Jurkat, Clone E6-1 (cell line): ENCODE measurements around the gene BAIAP2.

Experiments
- DNase-seq: peaks from one replicate; pipeline ENCODE4 v3.0.0-alpha.2; 2011; ENCODE audit warnings: low read depth, low spot score
- H3K4me3 ChIP-seq: 2 replicates; pipeline ENCODE4 v1.5.1; 2011; ENCODE audit warnings: mild to moderate bottlenecking, low read length, control low read depth, moderate library complexity

BAIAP2 gene

DNA sequence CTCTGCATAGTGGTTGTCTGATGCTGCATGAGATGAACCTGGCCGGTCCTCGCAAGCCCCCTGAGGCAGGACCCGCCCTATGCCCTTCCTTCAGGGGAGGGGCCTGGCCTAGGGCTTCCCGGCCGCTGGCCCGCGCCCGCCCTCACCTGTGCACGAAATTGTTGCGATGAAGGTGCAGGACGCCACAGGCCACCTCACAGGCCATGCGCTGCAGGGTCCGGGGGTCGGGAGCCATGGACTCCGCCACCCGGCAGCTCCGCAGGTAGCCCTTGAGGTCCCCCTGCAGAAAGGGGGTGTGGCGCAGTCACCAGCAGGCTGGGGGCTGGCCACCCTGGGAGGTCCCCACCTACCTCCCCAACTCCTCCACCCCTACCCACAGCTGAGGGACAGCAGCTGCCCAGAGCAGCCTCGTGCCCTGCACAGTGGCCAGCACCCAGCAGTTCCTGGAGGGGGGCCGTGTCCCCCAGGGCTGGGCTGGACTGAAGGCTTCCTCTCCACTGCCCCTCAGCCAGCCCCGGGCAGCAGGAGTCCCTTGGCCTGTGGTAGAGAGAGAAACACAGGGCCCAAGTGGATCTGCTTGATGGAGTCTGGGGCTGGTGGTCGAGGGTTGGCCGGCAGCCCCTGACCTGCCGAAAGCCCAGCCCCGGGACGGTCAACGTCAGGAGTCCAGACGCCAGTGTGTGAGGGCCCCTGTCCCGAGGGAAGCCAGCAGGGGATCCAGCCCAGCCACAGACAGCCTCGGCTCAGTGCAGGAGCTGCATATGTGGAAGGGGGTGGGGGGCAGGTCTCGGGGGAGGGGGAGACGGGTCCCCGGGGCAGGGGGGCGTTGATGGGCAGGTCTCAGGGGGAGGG, 91.6 kb downstream of the BAIAP2 start:
- no peak overlapping the region for H3K4me3 ChIP-seq
- no peak for DNase-seq

DNA sequence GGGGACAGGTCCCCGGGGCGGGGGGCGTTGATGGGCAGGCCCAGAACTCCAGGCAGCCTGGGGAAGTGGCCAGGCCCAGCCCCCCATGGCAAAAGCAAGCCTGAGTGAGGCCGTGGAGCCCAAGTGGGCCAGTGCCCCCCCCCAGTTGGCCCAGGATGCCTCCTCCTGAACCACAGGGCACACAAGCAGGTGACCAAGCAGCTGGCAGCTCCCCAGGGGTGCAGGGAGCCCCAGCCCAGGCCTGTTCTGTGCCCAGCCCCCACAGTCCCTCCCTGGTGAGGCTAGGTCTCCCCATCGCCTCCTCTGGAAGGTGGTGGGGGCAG, 92.1 kb downstream of the BAIAP2 start:
- no peak overlapping the region for H3K4me3 ChIP-seq
- no peak for DNase-seq

DNA sequence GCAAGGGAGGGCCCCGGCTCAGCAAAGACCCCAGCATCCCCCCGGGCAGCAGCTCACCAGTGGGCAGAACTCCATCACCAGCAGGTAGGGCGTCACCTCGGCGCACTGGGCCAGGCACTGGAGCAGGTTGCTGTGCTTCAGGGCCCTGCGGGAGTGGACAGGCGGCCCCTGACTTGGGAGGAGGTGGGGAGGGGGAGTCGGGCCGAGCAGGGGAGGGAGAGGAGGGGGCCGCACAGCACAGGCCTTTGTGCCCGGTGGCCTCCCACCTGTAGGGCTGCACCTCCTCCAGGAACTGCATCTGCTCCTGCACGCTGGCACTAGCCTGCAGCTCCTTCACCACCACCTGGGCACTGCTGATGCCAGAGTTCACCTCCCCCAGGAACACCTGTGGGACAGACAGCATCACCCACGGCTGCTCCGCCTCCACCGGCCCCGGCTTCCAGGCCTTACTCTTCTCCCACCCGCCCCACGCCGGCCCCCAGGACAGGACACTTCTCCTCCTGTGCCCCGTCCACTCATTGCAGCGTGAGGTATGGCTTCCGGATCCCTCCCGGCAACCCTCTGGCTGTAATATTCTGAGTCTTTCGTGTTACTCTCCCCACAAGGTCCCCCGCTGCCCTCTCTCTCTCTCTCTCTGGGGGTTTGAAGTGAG, 92.7 kb downstream of the BAIAP2 start:
- no peak for DNase-seq

DNA sequence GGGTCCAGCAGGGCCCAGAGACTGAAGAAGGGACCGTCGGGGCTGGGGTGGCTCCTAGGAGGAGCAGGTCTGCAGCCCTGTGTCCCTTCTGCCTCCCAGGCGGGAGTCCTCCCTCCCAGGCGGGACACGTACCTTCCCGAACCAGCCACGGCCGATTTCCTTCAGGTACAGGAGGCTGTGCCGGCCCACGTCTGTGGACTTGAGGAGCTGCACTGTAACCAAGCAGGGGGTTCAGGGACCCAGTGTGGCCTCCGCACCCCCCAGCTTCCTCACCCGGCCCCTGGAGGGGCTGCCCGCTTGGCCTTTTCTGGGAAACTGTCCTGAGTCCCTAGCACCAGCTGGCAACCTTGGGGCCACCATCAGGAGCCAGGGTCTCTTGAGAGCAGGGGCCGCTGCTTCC, 93.4 kb downstream of the BAIAP2 start:
- no peak for DNase-seq
- H3K4me3 ChIP-seq: no peak overlapping the region

More for the DNA sequence above, 92.7 kb downstream of the BAIAP2 start:
- H3K4me3 ChIP-seq: no peak overlapping the region

DNA sequence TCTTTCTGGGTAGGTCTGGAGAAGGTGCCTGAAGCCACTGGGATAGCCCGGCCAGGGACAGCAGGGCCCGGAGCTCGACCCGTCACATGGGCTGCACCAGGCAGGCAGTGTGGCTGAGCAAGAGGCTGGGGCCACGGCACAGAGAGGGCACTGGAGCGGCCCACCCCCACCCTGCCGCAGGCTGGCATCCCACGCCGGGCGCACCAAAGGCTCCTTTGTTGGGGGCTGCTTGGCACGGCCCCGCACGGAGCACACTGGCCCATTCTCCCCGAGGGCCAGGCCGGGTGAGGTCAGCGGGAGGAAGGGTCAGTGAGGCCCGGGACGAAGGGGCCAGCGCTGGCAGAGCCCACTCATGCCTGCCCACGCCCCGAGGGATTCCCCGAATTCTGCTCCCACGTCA, 93.8 kb downstream of the BAIAP2 start:
- H3K4me3 ChIP-seq: no peak overlapping the region
- DNase-seq: no peak

DNA sequence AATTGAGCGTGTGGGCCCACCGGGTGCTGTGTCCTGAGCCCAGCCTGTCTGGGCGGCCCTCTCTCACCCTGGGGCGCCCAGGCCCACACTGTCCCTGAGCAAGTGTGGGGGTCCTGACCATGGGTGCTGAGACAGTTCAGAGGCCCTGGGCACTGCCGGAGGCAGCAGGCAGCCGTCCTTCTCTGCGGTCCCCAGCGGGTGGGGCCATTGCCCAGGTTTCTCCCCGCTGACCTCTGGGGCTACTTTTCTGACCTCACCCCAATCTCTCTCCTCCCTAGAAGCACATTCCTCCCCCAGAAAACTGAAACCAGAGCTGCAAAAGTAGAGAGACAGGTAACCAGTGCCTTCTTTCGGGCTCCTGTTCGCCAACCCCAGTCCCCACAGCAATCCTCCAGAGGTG, 94.3 kb downstream of the BAIAP2 start:
- no peak overlapping the region for H3K4me3 ChIP-seq
- no peak for DNase-seq

DNA sequence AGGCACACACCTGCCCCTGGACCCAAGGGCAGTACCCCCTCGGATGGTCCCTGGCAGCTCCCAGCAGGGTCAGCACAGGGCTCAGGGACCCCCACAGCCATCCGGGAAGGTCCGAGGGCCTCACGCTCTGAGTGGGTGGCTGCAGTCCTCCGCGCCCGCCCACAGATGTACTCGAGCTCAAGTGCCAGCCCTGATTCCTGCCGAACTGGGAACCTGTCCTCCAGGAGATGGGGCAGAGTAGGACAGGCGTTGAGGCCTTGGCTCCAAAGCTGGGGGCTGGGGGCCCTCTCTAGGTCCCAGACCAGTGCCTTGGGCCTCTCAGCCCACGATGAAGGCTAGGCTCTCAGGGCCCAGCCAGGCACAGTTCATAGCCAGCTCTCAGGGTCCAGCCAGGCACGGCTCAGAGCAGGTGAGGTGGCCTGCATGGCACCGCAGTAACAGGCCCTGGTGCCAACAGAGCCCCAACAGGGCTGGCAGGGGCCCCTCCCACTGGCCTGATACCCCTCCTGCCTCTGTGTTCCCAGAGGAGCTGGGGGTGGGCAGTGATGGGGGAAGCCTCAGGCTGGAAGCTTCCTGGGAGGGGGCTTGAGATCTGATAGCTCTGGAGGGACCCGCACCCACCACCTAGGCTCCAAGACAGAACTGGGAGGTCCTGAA, 94.9 kb downstream of the BAIAP2 start:
- H3K4me3 ChIP-seq: no peak overlapping the region
- no peak for DNase-seq

DNA sequence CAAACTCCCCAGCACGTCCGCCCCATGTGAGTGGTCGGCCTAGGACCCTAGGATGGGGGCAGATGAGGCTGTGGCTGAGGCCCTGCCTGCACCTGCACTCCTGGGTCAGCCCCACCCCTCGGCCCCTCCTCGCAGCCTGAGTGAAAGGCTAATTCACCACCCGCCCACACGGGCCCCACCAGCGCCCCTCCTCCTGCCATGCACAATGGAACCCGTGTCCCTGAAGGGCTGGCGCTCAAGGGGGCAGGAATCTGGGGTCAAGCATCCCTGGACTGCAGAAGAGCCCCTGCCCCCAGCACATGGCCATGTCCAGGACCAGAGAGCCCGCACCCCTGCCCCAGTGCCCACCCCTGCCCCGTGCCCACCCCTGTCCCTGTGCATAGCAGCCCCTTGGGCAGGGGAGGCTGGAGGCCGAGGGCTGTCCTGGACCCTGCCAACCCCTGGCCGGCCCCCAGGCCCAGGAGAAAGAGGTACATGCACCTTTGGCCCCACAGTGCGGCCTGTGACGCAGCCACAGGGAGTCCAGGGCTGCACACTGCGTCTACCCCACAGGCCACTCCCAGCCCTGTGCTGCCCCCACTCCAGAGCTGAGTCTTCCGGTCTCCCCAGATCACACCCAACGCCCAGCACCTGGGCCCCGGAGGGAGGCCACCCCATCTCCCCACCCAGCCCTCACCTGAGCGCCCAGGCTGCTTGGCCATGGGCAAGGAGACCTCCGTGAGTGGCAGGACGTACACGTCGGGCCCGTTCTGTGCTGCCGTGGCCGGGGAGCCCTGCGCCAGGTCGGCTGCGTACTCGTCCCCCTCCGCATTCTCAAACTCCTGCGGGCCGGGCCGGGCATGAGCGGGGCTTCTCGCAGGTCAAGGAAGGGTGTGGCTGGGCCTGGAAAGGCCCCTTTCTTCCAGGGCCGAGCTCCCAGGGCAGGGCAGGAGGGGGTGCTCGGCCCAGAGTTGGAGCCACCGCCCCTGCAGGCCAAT, 95.7 kb downstream of the BAIAP2 start:
- no peak for DNase-seq
- no peak overlapping the region for H3K4me3 ChIP-seq

DNA sequence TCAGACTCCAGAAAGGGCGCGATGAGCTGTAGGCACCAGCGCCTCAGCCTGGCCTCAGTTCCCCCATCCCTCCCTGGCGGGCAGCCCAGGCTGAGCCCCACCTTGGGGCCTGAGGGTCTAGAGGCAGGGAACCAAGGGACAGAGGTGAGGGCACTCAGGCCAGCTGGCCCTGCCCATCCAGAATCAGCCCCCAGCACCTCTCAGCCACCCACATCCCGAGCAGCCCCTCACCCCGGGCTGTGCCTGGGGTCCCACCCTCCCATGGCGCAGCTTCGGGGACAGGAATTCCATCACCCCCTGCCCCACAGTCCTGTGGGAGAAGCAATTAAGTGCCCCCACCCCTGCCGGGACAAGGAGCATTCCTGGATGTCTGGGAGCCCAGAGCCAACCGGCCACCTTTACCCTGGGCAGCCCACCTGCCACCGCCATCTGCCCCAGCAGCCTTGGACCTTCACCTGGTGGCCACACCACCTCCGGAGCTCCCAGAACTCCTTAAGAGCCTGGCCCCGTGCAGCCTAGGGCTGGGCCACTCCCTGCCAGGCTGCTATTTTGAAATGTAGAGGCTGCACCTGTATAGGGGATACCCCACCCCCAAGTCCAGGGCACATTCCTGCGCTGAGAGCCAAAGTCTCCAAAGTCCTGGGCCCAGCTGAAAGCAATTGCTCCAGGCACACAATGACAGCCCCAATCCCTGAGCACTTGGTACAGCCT, 96.7 kb downstream of the BAIAP2 start:
- no peak for DNase-seq
- H3K4me3 ChIP-seq: no peak overlapping the region

DNA sequence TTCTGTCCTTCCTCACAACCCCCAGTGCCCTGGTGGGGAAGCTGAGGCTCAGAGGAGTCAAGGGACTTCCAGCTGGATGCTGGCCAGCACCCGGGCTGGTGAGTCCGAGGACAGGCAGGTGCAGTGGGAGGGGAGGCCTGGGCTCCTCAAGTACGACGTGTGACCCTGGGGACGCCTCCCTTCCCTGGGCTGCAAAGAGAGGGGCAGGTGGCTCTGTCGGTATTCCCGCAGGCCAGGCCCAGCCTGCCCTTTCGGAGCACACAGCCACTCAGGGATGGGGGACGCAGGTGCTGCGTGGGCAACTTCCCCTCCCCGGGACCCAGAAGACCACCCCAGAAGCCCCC, 97.2 kb downstream of the BAIAP2 start:
- no peak for DNase-seq
- H3K4me3 ChIP-seq: no peak overlapping the region

DNA sequence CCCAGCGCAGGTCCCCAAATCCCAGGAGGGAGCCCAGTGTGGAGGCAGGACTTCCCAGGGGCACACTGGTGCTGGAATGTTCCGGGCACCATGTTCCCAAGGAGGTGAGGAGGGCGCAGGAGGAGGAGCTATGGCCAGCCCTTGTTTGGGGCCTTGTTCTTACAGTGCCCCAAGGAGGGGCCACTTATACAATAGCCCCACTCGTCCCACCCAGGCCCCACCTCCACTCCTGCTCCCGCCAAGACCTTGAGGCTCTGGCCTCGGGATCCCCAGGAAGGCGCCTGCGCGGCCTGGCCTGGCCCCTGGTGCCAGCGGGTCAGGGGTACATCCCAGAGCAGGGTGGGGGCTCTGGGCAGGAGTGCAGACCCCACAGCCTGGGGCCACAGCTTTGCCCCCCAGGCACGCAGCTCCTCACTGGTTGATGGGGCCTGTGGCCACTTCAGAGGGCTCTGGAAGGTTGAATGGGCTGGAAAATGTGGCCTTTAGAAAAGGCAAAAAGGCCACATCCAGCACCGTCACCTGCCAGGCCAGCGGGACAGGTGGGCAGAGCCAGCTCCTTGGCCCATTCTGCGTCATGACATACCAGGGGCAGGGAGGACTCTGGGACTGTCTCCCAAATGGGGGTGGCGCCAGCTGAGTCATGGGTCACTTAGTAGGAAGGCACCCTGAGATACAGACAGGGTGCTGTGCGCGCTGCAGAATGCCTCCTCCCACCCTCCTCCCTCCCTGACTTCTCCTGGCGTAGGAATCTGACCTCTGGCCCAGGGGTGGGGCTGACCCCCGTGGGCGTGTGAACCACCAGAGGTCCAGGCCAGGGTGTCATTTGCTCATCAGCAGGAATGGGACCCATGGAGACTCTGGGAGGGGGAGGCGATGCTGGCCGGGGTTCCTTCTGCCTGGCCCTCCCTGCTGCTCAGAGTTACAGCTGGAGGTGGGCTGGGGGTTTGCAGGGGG, 98.1 kb downstream of the BAIAP2 start:
- no peak overlapping the region for H3K4me3 ChIP-seq
- no peak for DNase-seq

DNA sequence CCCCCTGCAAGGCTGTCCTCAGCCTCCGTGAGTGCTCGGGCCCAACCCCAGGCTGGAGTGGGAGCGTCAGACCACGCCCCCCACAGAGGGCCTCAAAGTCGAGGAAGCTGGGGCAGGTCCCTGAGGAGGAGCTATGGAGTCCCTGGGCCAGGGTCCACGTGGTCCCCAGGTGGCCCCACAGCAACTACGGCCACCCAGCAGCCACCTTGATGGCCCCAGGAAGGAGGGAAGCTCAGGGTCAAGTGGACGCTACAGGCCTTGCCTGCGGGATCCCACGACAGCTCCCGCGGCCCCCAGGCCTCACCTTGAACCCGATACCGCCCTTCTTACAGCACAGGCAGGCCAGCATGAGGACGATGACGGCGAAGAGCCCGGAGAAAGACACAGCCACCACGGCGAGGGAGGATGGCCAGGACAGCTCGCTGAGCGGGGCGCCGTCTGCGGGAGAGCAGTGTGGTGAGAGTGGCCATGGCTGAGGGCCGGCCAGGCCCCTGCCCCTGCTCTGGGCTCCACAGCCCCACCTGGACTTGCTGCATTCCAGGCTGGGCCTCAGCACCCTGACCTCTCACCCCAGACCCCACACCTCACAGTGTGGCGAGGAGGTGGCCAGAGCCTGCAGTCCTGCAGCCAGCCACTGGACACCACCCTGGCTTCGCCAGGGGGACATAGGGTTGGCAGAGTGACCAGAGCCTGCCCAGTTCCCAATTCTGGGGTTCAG, 99.3 kb downstream of the BAIAP2 start:
- DNase-seq: no peak

DNA sequence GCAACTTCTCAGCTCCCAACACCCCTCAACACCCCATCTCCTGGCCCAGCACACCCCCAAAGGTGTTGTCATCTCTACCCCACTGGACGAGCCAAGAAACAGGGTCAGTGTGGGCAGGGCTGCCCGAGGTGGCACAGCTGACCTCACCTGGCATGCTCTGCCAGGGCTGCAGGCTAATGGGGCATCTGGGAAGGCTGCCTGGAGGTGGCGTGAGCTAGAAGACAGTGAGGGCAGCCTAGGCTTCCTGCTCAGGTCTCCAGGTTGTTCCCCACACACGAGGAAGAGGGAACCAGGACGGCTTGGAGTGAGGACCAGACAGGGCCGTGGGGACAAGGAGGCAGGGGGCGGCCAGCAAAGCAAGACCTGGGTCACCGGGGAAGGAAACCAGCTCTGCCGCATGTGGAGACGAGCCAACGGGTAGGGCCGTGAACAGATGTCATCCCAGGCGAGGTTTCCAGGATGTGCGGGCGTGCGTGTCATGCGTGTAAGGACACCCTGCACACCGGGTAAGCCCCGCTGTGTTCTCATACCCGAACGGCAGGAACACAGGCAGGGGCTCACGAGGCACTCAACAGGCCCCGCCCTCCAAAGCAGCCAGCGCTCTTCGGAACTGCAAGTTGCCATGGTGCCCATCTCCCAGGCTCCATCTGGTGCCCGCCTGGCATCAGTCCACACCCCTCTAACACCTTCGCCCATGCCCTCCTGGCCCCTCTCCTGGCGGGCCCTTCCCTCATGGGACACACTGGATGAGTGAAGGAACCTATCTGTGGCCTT, 100.7 kb downstream of the BAIAP2 start:
- H3K4me3 ChIP-seq: no peak overlapping the region
- peak; percentile 11 for DNase-seq

More for the DNA sequence above, 99.3 kb downstream of the BAIAP2 start:
- no peak overlapping the region for H3K4me3 ChIP-seq

DNA sequence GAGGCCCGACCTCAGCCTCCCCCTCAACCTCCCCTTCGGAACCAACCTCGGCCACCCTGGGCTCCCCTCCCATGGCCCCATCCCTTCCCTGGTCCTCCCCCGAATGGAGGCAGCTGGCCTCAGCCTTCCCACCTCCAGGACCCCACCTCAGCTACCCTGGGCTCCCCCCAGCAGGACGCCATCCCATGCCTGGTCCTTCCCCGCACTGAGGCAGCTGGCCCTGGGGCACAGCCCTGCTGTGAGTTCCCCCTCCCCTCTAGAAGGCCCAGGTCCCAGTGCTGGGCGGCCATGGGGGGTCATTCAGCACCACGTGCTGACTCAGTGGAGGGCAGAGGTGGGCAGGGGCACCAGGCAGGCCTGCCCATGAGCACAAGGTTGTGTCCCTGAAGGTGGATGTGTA, 101.4 kb downstream of the BAIAP2 start:
- no peak overlapping the region for H3K4me3 ChIP-seq
- DNase-seq: no peak

DNA sequence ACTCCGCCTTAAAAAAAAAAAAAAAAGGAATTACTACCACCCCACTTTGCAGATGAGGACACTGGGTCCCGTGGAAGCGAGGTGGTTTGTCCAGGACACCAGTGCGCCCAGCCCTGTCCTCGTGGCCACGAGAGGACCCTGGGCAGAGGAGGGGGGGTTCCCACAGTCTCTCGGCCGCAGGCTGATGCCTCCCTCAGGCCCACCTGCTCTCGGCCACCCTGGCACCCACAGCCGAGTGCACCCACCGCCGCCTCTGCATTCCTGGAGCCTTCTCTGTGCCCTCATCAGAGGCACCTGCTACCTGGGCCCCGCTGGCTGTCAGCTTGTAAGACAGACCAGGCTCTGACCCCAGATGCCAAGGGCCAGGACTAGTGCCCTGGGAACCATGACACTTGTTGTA, 102.3 kb downstream of the BAIAP2 start:
- no peak for DNase-seq
- no peak overlapping the region for H3K4me3 ChIP-seq

DNA sequence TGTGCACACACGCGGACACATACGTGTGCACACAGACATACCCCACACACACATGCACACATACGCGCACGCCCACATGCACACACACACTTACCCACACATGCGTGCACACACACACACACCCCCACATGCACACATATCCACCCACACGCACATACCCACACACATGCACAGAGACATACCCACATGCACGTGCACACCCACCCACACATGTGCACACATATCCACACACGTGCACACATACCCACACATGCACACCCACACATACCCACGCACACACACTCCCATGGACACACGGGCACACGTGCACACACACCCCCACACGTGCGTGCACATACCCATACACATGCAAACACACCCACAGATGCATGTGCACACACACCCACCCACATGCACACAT, 103.1 kb downstream of the BAIAP2 start:
- DNase-seq: no peak
- H3K4me3 ChIP-seq: no peak overlapping the region
